Measurements from ENCODE around the gene SUN2.
A peak's percentile ranks its signal among the peaks of the same experiment; 100 is the strongest.

Gene SUN2

DNA sequence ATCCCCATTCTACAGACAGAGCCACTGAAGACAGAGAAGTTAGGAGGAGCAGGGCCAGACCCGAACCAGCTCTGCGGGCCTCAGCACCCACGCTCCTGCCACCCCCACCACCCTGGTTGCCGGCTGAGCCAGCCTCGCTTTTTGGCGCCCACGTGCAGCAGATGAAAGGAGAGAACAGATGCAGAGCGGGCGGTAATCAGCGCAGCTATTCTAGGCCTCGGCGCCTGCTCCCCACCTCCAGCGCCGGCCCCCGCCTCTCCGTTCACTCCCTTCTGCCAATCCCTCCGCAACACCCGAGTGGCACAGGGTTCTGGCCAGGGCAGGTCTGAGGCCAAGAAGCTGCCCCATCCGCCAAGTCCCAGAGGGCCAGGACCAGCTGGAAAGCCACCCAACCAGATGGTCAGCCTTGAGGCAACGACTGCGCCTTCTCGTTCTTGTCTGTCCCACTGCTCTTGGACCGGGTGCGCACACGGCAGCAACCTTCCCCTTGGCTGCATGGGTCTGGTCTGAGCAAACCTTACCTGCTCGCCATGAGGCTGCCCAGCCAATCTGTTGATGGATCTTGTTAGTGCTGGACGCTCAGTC is 21.4 kb upstream of the SUN2 start:
- no peak for DNase-seq (ENCODE audit: low read depth in 2 of 2)

DNA sequence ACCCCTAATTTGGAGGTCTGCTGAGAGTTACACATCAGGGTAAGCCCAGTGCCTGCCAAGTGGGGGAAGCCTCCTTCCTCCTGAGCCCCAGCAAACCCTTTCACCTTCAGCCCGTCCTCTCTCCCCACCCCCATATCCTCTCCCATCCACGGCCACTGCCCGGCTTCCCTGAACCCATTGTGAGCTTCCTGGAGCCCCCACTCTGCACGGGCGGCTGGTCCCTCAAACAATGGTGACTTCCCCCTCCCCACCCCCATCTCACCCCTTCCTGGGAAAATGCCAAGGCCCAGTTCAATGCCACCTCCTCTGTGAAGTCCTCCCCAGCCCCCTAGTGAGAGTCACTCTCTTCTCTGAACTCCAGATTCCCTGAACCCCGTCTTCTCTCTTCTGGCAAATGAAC is 20.3 kb upstream of the SUN2 start:
- DNase-seq (ENCODE audit: low read depth in 2 of 2) = no peak

DNA sequence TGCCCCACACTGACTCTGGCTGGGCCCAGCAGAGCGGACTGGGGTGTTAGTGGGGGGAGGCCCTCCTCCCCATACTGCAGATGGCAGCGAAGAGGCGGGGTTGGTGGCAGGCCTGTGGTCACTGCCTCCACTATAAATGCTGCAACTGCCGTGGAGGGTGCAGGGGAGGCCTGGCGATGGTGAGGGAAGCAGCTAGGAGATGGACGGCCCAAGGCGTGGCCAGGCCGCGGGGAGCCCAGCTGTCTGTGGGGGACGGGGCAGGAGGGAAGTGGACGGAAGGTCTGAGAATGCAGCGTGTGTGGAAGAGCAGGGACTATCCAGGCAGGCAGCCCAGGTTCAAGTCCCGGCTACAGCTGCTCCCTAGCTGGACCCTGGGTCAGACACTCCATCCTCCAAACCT is 19.9 kb upstream of the SUN2 start:
- DNase-seq (ENCODE audit: low read depth in 2 of 2) = no peak

DNA sequence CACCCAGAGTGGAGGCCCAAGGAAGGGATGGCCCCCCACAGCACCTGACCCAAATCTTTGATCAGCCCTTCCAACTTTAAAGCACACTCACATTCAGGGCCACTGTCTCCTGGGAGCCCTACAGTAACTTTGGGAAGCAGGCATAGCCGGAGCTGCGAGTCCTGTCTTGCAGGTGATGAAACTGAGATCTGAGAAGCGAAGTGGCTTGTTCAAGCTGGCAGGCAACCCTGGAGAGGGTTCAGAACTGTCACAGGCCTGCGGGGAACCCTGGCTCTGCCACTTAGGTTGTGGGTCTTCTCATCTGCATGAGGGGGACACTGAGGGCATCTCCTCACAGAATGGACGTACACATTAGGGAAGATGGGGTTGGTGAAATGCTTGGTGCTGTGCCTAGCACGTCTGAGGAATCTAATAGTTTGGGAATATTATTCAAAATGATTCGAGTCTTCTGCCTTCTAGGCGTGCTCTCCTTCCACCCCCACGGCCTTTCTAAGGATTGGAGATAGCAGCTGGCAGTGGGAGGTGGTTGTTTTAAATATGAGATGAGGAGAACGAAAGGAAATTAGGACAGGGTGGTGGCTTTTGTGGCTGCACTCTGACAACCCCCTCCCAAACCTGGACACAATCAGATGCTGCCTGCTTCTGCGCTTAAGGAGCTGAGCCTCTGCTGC is 18.8 kb upstream of the SUN2 start:
- no peak for DNase-seq (ENCODE audit: low read depth in 2 of 2)

DNA sequence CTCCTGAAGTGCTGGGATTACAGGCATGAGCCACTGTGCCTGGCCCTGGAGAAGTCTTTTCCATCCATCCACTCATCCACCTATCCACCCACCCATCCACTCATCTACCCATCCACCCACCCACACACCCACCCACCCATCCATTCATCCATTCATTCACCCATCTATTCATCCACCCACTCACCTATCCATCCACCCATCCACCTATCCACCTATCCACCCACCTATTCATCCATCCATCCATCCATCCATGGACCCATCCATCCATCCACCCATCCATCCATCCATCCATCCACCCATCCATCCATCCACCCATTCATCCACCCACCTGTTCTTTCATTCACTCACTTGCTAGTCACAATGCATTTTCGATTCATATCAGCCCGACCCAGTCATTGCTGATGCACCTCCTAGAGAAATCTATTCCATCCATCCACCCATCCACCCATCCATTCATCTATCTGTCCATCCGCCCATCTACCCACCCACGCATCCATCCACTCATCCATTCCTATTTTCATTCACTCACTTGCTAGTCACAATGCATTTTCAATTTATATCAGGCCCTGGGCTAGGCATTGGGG is 17.7 kb upstream of the SUN2 start:
- DNase-seq (ENCODE audit: low read depth in 2 of 2) = no peak

DNA sequence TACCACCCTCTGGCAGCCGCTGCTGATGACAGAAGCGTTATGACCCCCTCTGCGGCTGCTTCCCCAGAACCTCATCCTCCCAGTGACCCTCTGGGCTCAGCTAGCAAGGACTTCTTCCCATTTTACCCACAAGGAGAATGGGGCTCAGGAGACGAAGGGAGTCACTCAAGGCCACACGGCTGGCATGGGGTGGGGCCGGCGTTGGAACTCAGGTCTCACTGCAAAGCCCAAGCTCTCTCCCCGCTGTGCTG is 16.8 kb upstream of the SUN2 start:
- DNase-seq (ENCODE audit: low read depth in 2 of 2) = no peak

DNA sequence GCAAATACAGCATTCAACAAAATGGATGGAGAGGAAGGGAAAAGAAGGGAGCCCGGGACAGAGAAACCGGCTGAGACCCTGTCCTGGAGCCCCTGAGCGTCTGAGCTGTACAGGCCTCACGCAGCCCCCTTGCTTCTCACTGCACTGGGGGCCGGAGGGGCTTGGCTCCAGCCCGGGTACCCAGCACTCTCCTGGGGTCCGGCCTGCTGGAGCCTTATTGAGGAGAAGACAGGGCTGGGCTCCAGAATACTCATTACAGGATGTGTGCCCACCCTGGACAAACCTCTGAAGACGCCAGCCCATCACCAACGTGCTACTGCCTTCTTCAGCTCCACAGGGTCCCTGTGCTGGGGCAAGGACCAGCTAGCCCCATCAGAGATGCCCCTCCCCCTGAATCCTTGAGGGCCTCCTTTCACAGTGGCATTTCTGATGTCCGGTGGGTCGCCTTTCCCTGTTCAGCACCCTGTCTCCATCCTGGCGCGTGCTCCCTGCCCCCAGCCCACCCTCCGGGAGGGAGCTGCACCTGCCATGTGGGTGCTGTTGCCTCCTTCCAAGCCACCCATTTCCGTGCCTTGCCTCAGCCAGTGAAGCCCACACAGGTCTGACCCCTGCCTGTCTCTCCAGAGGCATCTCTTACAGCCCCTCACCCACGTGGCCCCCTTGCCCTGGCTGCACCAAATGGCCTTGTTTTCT is 14.6 kb upstream of the SUN2 start:
- DNase-seq (ENCODE audit: low read depth in 2 of 2) = no peak

DNA sequence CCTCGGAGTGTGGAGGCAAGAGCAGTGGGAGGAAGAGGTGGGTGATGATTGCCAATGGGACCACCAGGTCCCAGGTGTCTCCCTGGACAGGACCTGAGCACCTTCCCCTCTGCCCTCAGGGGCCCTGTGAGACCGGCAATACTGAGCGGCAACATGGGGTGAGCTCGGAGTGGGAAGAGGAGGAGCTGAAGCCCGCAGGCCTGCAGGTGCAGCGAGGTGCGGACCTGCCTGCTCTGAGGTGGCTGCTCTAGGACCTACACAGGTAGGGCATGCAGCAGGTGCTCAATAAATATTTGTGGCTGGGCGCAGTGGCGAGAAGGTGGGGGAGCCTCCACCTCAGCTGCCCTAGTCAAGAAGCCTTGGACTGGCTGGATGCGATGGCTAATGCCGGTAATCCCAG is 12.2 kb upstream of the SUN2 start:
- DNase-seq (ENCODE audit: low read depth in 2 of 2) = no peak

DNA sequence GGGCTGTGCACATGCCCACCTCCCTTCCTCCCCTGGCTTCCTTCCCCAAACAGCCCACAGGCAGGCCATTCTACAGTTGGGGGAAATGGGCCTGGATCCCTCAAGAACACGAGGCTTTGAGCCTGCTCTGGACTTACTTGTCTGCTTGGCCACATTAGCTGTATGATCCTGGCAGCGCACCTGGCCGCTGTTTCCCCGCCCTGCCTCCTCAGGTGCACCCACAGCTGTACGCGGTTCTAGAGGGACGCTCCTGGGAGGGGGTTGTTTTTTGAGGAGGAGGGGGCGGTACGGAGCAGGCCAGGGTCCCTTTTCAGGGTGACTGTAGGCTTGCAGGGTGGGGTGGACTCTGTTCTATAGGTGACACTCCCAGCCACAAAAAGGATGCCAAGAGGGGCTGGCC is 11.5 kb upstream of the SUN2 start:
- DNase-seq (ENCODE audit: low read depth in 2 of 2) = no peak

DNA sequence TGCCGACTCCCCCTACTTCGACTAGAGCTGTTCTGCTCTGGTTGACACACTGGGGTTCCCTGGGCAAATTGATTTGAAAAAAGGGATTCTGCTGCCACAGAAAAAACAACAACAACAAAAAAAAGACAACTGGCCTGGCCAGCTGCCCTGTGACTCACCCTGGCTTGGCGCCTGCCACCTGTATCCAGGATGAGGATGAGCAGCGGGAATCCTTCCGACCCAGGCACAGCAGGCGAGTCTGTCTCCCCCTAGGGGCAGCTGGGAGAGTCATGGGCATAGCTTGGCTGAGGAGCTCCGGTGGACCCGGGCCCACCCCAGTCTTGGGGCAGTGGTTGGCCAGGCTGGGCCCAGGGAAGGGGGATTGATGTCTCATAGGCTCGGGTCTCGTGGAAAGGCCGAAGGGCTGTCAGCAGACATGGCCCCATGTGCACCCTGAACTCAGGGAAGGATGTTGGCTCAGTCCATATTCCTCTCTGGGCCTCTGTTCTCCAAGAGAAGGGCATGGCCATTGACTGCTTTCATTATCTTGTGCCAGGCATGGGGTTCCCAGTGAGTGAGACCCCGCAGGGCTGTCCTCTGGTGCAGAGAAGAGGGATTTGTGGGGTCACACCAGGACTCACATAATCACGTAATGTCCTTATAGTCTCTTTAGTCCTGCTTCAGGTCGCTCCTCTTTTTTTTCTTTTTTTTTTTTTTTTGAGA is 10.4 kb upstream of the SUN2 start:
- peak in 1 of 2 donors; percentile 16 for DNase-seq (ENCODE audit: low read depth in 2 of 2)

DNA sequence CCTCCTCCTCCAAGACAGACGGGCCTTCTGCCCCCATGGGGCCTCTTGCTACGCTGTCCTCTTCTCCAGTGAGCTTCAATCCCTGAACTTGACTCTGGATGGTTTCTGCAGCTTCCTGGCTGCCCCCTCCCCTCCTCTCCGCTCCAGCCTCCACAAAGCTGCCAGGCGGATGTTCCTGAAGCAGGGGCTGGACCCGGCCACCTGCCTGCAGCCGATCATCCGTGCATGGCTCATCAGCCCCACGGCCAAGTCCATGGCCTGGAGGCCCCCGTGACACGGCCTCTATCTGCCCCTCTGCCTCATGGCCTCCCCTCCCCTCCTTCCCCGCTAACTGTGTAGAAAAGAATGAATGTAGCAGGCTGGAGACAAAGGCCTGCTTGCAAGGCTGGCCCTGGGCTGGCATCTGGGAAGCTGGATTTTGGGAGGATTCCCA is 6.8 kb upstream of the SUN2 start:
- DNase-seq (ENCODE audit: low read depth in 2 of 2) = no peak

DNA sequence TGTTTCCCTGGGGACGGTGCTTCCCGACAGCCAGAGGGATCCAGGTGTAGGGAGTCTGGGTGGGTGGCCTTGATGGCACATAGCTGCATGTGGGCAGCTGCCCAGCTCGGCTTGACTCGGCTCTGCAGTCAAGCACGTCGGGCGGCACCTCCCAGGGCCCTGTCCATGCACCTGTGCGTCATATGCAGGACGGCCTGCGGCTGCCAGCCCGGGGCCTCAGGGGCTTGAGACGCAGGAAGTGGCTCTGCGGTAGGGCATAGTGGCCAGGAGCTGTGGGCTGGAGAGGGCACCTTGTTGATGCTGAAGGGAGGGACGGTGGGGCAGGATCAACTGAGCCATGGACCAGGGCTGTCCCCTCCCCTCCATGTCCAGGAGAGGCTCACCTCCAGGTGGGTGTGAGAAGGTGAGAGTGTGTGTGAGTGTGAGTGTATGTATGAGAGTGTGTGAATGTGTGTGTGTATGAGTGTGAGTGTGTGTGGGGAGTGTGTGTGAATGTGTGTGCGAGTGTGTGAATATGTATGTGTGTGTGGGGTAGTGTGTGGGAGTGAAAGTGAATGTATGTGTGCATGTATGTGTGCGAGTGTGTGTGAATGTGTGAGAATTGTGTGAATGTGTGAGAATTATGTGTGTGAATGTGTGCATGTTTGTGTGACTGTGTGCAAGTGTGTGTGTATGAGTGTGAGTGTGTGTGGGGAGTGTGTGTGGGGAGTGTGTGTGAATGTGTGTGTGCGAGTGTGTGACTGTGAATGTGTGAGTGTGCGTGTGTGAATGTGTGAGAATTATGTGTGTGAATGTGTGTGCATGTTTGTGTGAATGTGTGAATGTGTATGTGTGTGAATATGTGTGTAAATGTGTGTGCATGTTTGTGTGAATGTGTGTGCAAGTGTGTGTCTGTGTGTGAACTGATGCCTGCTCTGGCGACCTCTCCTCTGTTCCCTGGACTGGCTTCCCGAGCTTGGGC is 5.7 kb upstream of the SUN2 start:
- DNase-seq (ENCODE audit: low read depth in 2 of 2) = no peak

DNA sequence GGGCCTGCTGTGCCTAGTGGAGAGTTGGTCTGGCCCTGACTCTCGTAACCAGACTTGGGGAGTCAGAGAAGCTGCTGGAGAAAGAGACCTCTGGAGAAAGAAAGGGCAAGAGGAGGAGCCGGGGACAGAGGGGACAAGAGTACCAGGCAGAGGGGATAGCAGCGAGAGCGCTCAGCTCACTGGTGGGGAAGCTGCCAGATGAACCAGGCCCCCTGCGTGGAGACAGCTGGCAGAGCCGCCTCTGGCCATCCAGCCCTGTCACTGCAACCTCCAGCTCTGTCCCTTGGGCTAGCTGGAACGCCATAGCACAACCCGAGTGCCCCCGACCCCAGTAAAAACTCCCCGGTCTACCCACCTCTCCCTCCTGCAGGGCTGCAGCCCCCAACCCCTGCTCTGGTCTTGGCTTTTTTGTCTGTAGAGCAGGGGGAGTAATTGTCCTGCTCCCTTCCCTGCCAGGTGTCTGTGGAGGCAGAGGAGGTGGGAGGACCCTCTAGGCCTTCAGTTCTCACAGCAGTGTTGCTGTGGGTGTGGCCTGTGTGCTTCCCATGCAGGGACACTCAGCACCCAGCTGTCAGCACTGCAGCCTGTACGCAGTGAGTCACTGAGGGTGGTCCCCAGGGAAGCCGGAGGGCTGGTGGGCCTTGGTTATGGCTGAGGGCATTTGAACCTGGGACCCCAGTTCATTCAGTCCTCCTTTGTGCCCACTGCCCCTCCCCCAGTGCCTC is 4.8 kb upstream of the SUN2 start:
- no peak for DNase-seq (ENCODE audit: low read depth in 2 of 2)

DNA sequence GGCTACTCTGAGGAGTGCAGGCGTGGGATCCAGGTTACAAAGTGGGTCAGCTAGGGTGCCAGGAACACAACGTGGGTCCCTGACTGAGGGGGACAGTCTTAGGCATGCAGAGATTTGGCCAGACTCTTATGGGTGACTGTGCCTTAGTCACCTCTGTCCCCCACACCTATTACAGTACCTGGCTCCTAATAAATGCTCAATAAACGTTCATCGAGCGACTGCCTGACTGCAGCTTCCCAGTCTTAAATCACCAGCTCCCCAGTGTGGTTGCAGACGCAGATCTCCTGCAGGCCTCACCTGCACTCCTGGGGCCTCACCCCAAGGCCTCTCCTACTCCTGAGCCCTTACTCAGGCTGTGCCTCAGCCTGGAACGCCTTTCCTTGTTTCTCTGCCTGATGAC is 3.2 kb upstream of the SUN2 start:
- DNase-seq (ENCODE audit: low read depth in 2 of 2) = no peak

DNA sequence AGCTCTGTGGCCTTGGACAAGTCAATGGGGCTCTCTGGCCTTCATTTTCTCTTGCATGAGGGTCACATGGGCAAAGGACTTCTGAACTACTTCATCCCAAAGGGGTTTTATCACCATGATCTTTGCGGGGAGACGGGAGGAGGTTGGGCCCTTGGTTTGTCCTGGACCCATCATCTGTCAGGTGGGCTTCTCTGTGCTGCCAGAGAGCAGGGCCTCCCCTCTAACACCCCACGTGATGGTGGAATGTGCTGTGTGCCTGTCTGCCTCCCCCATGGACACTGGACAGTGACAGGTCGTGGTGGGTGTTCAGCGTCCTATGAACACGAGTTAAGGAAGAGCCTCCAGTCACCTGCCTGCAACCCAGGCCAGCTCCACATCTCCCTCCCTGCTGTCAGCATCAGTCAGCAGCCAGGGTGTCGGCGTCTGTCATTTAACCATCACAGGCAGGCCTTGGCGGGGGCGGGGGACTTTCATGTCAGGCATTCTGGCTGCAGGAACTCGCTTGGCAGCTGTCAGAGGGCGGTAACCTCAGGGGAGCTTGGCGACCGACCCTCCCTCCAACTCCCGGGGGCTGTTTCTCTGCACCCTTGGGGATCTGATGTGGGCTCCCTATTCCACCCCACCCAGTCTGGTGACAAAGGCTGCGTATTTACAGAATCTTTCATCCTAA is 2.6 kb upstream of the SUN2 start:
- DNase-seq (ENCODE audit: low read depth in 2 of 2) = peak; percentile 62 to 63

DNA sequence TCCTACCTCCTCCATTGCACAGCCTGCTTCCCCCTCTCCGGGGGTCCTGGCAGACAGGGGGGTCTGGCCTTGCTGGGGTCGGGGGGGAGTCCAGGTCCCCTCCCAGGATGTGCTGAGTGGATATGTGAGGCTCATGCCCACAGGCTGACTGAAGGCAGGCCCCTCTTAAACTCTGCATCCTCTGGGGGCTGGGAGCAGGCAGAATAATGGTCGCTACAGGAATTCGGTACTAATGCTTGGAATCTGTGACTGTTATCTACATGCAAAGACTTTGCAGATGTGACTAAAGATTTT is 1.6 kb upstream of the SUN2 start:
- DNase-seq (ENCODE audit: low read depth in 2 of 2) = no peak

DNA sequence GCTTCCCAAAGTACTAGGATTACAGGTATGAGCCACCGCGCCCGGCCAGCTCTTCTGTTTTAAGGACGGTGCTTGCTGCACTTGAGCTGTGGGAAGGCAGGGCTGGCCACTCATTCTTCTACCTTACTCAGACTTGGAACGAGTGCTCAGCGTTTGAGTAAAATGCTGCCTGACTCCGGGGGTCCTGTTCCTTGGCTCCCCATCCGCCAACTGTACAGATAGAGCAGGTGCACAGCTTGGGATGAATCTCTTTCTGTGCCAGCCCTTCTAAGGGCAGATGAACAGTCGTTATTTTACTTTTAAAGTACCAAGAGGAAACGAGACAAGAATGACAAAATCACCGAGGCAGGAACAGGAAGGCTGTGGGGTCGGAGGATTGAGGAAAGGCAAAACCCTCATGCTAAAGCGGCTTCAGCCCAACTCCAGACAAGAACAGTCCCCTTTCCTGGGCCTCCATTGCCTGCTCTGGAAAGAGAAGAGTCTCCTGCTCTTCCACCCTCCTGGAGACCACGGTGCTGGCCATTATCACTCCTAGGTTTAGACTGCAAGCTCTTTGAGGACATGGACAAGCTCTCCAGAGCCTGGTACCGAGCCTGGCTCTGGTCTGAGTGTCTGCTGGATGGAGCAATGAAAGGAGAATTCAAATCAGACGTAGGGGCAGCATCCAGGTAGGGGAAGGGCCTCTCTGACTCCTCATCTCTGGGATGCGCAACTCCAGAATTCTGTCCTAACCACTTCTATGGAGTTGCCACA is 1.1 kb upstream of the SUN2 start:
- DNase-seq (ENCODE audit: low read depth in 2 of 2) = no peak

DNA sequence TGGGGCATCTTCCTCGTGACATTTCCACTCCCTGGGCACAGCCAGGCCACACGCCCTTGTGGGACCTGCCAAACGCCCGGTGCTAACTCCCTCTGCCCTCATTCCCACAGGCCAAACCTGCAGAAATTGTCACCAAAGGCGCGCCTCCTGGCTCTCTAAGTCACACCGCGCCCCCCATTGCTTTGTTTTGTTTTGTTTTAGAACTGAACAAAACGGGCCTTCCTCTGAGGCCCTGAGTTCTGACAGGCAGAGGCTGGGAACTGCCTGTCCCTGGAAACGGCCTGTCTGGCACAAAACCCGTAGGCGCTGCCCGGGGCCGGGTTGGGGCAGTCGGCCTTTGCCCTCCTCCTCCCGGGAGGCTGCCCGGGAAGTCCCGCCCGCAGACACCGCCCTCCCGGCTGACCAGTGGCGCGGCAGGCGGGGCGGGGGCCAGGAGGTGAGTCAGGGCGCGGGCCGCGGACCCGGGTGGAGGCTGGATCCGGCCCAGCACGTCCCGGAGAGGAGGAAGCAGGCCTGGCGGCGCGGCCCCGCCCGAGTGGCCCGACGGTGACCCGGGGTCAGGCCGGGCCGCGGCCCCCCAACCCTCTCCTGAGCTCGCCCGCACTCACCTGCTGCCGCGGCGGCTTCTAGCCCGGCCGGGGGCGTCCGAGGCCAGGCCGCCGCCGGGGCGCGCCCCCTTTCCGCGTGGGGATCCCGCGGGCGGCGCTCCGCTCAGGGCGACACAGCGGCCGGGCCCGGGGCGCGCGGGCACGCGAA is 465 bp downstream of the SUN2 start:
- DNase-seq (ENCODE audit: low read depth in 2 of 2) = peak in 1 of 2 donors; percentile 25

DNA sequence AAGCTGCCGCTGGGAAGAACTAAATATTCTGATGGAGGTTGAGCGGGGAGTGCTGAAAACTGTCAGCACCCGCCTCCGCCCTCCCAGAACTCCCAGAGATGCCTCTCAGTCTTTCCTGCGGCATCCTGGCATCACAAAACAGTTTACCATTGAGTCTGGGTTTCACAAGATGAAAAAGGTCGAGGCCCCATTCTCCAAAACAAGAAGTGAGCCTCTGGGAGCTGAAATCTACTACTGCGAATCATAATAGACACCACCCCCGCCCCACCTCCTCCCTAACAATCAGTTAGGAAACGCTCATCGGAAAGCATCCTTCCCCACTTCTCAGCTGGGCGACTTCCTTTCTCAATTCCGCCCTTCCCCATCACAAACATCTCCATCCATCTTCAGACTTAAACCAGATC is 1.0 kb downstream of the SUN2 start:
- peak in 1 of 2 donors; percentile 33 for DNase-seq (ENCODE audit: low read depth in 2 of 2)
